GM20000 (cell line): ENCODE results near the gene SMAP1.

Source experiments
- DNase-seq: peaks from one replicate; pipeline ENCODE4 v3.0.0; 2012; ENCODE audit warnings: low spot score
- CTCF ChIP-seq: IDR thresholded peaks from 2 replicates; pipeline ENCODE4 v1.5.1; 2012; ENCODE audit warnings: mild to moderate bottlenecking, control low read depth; ENCODE audit errors: extremely low read depth, missing control alignments

The SMAP1 gene

GRCh38 chr6:70852667-70853246, 185.1 kb downstream of the SMAP1 start:
- TF ChIP-seq CTCF, result no peak
- DNase-seq, result no peak

- peak; percentile 61 for DNase-seq
- TF ChIP-seq CTCF, result no peak
These were observed 189.8 kb downstream of the SMAP1 start for GRCh38 chr6:70857387-70858077.

GRCh38 chr6:70860045-70860444, 192.4 kb downstream of the SMAP1 start:
- no peak for DNase-seq

GRCh38 chr6:70860920-70861319, 193.2 kb downstream of the SMAP1 start:
- no peak for DNase-seq
- TF ChIP-seq CTCF, result no peak

More at GRCh38 chr6:70860045-70860444, 192.4 kb downstream of the SMAP1 start:
- no peak for TF ChIP-seq CTCF

- DNase-seq, result no peak
- TF ChIP-seq CTCF, result no peak
These were observed 195.7 kb downstream of the SMAP1 start for GRCh38 chr6:70863343-70863742.

GRCh38 chr6:70864401-70864800, 196.7 kb downstream of the SMAP1 start:
- TF ChIP-seq CTCF, result no peak

GRCh38 chr6:70872469-70872868, 204.8 kb downstream of the SMAP1 start:
- TF ChIP-seq CTCF, result no peak
- DNase-seq, result no peak

More at GRCh38 chr6:70864401-70864800, 196.7 kb downstream of the SMAP1 start:
- no peak for DNase-seq
